ENCODE data around the gene FBLN1.

Gene FBLN1

DNA sequence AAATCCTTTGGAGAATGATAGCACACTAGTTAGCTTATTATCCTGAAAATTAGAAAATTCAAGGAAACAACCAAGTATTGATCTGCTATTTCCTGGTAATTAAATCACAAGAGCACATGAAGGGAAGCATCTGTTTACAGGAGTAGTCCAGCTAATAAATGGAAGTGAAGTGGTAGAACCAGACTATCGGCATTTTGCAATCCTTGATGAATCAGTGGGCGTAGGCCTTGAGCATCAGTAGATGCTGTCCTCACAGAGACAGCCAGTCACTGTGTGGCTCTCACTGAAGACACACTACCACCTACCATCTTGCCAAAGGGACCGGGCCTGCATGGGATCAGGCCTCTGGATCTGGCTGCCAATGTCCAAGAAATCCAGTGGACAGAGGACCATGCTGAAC lies 69.8 kb downstream of the FBLN1 start:
- Mint-ChIP-seq H3K4me1 (peaks cover under 1% of the 10 kb centered on the region), H3K9me3 (peaks cover 13 to 15% of the 10 kb centered on the region in 2 donors), H3K4me3 (no peak overlapping the region), H3K27me3 (peaks cover 16% of the 10 kb centered on the region), H3K27ac (no peak overlapping the region)
- DNase-seq = no peak
- ATAC-seq = no peak

DNA sequence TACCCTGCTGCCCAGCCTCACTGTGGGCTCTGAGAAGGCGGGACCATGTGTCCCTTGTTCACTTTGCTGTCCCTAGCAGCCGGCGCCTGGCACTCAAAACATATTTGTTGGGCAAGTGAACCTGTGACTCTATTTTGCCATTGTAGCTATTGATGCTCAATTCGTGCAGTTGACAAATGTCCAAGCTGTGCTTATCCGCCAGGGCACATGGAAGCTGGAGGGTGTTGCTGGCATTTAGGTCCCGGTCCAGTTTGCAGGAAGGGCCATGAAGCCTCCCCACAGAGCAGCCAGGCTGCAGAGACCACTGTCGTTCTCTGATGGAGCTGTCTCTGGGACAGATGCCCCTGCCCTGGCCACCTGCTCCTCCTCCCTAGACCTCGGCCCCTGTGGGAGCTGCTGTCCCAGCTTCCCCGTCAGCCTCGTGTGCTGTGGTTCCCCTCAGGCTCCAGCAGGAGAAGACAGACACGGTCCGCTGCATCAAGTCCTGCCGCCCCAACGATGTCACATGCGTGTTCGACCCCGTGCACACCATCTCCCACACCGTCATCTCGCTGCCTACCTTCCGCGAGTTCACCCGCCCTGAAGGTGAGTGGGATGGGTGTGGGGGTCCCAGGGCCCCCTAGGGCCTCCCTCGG lies 71.5 kb downstream of the FBLN1 start:
- Mint-ChIP-seq H3K4me3 (no peak overlapping the region), H3K27me3 (peaks cover 20% of the 10 kb centered on the region), H3K9me3 (peaks cover 8 to 15% of the 10 kb centered on the region in 2 donors), H3K27ac (peak overlapping the region in 1 of 2 donors; percentile 58), H3K4me1 (peaks cover 7% of the 10 kb centered on the region)
- DNase-seq (no peak), ATAC-seq (no peak)

GRCh38 chr22:45575173-45575572 lies 72.5 kb downstream of the FBLN1 start:
- Mint-ChIP-seq H3K4me1 (peaks cover 7% of the 10 kb centered on the region), H3K9me3 (peaks cover 6 to 15% of the 10 kb centered on the region in 2 donors), H3K4me3 (no peak overlapping the region), H3K27ac (peak overlapping the region in 1 of 2 donors; percentile 89), H3K27me3 (peaks cover 20% of the 10 kb centered on the region)
- DNase-seq (no peak), ATAC-seq (no peak)

DNA sequence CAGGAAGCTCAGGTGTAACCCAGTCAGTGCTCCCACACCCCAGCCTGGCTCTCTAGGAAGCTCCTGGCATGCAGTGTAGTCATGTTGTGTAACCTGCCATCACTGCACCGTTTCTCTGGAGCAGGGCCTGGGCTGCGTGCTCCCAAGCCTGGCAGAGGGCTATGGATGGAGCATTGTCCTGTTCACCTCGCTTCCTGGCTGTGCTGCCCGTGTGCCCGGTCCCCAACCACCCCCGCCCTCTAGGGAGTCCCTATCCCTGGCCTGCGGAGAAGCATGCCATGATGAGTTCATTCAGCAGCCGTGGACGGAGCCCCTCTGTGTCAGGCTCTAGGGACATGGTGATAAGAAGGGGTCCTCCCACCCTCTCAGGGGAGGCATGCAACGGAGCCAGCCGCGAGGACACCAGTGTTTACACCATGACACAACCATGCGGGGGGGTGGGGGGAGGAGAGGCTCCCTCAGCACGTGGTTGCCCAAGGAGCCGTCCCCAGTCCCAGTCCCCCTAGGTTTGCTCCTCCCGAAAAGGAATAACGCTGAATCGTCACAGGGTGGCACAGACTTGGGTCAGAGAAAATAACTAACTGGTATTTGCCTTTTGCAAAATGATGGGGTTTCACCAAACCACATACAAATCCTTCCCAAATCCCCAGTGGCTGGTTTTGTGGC lies 73.1 kb downstream of the FBLN1 start:
- peaks cover under 1 to 10% of the 10 kb centered on the region in 2 donors for H3K9me3 Mint-ChIP-seq
- H3K27me3 Mint-ChIP-seq = peaks cover 20% of the 10 kb centered on the region
- no peak for DNase-seq
- H3K4me1 Mint-ChIP-seq = peaks cover 7% of the 10 kb centered on the region
- no peak for ATAC-seq
- no peak overlapping the region for H3K27ac Mint-ChIP-seq
- H3K4me3 Mint-ChIP-seq = no peak overlapping the region

DNA sequence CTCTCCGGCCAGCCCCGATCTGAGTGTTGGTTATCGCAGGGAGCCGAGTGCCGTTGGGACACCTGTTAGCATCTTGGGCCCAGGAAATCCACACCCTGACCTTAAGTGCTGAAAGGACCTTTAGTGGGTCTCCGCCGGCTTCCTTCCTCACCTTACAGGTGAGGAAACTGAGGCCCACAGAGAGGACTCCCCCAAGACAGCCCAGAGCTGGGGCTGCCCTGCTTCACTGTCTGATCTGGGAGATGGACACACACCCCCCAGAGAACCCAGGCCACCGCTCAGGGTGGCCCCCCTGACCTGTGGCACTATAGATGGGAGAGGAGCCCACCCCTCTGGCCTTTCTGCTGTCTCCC lies 73.6 kb downstream of the FBLN1 start:
- no peak for DNase-seq
- Mint-ChIP-seq H3K4me1 (peaks cover 7% of the 10 kb centered on the region), H3K27ac (no peak overlapping the region), H3K27me3 (peaks cover 20% of the 10 kb centered on the region), H3K4me3 (no peak overlapping the region), H3K9me3 (peaks cover 0 to 5% of the 10 kb centered on the region in 2 donors)
- no peak for ATAC-seq

DNA sequence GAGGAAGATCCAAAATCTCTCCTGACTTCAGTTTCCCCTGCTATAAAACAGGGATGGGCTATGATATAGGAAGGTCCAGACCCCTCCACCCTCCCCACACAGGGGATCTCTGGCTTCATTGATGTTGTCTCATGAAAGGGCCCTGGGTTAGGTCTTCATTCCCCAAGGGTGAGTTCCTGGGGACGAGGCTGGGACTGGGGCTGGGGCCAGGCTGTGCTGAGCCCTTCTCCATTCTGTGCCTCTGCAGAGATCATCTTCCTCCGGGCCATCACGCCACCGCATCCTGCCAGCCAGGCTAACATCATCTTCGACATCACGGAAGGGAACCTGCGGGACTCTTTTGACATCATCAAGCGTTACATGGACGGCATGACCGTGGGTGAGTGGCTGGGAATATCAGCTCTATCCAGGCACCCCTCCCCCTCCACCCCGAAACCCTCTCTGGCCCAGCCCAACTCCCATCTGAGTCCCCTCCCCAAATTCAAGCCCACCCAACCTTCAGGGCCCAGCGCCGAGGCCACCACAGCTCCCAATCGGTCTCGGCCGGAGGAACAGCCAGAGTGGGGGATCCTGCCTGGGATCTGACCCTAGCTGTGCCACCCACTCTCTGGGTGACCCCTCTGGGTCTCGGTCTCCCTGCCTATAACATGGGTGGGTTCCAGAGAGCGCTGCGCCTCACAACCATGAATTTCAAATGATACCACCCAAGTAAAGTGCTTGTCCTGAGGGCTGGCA lies 74.2 kb downstream of the FBLN1 start:
- peaks cover 20% of the 10 kb centered on the region for H3K27me3 Mint-ChIP-seq
- no peak overlapping the region for H3K27ac Mint-ChIP-seq
- H3K9me3 Mint-ChIP-seq = no peaks in the 10 kb centered on the region
- peaks cover 7% of the 10 kb centered on the region for H3K4me1 Mint-ChIP-seq
- H3K4me3 Mint-ChIP-seq = no peak overlapping the region
- no peak for ATAC-seq
- DNase-seq = no peak

GRCh38 chr22:45577746-45578523 lies 75.3 kb downstream of the FBLN1 start:
- H3K27me3 Mint-ChIP-seq = peaks cover 20% of the 10 kb centered on the region

DNA sequence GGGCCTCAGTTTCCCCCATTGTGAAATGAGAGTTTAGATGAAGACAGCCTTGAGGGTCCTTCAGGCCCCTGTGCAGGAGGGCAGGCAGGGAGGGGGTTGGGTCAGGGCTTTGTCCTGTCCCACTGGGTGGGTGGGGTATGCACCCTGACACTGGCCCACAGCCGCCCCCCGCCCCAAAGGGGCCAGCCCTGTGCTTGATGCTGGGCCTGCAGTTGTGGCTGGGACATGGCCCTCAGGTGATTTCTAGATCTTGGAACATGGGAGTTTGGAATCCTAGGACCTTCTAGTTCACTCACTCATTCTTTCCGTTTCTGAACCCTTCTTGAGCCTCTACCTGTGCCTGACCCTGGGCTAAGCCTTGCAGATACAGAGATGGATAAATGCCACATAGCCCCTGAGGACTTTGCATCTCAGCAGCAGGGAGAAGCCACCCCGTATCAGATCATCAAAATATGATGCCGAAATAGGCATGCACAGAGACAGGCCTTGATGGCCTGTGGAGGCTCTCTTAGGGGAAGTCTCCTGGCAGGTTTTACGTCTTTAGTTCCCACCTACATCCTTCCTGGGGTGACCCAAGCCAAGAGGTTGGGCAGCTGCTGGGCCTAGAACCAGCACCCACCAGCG lies 76.0 kb downstream of the FBLN1 start:
- no peak for DNase-seq
- no peak for ATAC-seq
- Mint-ChIP-seq H3K27me3 (peaks cover 20% of the 10 kb centered on the region), H3K4me1 (peaks cover 18% of the 10 kb centered on the region), H3K27ac (no peak overlapping the region), H3K4me3 (no peak overlapping the region), H3K9me3 (peaks cover 0 to 3% of the 10 kb centered on the region in 2 donors)

More at GRCh38 chr22:45577746-45578523, 75.3 kb downstream of the FBLN1 start:
- H3K4me3 Mint-ChIP-seq = no peak overlapping the region
- H3K4me1 Mint-ChIP-seq = peaks cover 11% of the 10 kb centered on the region
- ATAC-seq (peak; percentile 83), DNase-seq (peak; percentile 67 to 70)
- no peak overlapping the region for H3K27ac Mint-ChIP-seq
- no peaks in the 10 kb centered on the region for H3K9me3 Mint-ChIP-seq

GRCh38 chr22:45579306-45579705 lies 76.6 kb downstream of the FBLN1 start:
- Mint-ChIP-seq H3K27me3 (peaks cover 20% of the 10 kb centered on the region), H3K4me1 (peaks cover 22% of the 10 kb centered on the region), H3K27ac (no peak overlapping the region), H3K9me3 (peaks cover 0 to 4% of the 10 kb centered on the region in 2 donors), H3K4me3 (no peak overlapping the region)
- DNase-seq = no peak
- ATAC-seq = no peak

GRCh38 chr22:45579806-45580725 lies 77.4 kb downstream of the FBLN1 start:
- Mint-ChIP-seq H3K4me1 (peaks cover 22% of the 10 kb centered on the region), H3K4me3 (no peak overlapping the region), H3K9me3 (peaks cover 0 to 4% of the 10 kb centered on the region in 2 donors), H3K27ac (peak overlapping the region; percentile 81 to 83), H3K27me3 (peaks cover 20% of the 10 kb centered on the region)
- ATAC-seq (no peak), DNase-seq (no peak)

GRCh38 chr22:45580726-45581381 lies 78.2 kb downstream of the FBLN1 start:
- peaks cover 20% of the 10 kb centered on the region for H3K27me3 Mint-ChIP-seq
- H3K4me1 Mint-ChIP-seq = peaks cover 22% of the 10 kb centered on the region
- ATAC-seq (no peak), DNase-seq (no peak)
- no peak overlapping the region for H3K4me3 Mint-ChIP-seq
- H3K9me3 Mint-ChIP-seq = peaks cover 0 to 4% of the 10 kb centered on the region in 2 donors
- H3K27ac Mint-ChIP-seq = no peak overlapping the region

- no peak for ATAC-seq
- H3K4me3 Mint-ChIP-seq = no peak overlapping the region
- DNase-seq = no peak
- H3K27me3 Mint-ChIP-seq = peaks cover 15% of the 10 kb centered on the region
- peak overlapping the region in 1 of 2 donors; percentile 5 for H3K27ac Mint-ChIP-seq
- H3K4me1 Mint-ChIP-seq = peaks cover 22% of the 10 kb centered on the region
- H3K9me3 Mint-ChIP-seq = peaks cover 0 to 4% of the 10 kb centered on the region in 2 donors
Measured at GRCh38 chr22:45581549-45582080, 78.9 kb downstream of the FBLN1 start.

DNA sequence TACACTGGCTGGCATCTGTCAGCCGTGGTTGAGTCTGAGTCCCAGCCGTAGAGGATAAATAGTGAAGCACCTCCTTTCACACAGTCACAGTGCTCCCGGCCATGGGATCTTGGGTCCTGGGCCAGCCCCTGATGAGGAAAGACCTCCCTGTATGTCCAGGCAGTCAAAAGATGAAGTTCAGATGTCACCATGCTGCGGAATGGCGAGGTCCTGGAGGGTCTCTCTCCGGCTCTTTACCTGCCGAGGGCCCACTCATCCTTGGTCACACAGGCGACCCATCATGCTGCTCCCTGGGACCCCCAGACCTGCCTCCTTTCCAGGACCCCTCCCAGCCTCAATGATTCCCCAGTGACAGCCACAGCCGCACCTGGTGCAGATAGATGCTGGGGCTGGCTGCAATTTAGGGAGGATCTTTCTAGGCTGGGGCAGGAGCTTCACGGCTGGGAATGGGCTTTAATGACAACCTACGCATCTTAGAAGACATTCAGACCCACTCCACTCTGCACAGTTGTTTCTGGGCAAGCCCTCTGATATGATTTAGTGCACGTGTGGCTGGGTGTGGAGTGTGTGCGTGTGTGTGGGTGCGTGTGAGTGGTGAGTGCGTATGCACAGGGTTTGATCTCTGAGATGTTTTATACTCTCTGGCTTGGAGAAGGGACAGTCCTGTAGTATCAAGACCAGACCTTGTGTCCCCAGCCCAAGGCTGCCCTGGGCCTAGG lies 79.7 kb downstream of the FBLN1 start:
- H3K27ac Mint-ChIP-seq = no peak overlapping the region
- DNase-seq = no peak
- peaks cover 22% of the 10 kb centered on the region for H3K4me1 Mint-ChIP-seq
- peaks cover 7% of the 10 kb centered on the region for H3K27me3 Mint-ChIP-seq
- no peak overlapping the region for H3K4me3 Mint-ChIP-seq
- H3K9me3 Mint-ChIP-seq = peaks cover 0 to 4% of the 10 kb centered on the region in 2 donors
- ATAC-seq = no peak
